Gastrocnemius medialis (tissue), 4 donors: ENCODE measurements around the gene ZSWIM1. TPM values are rescaled to one million over a fixed set of nuclear protein-coding genes. Genes with fewer than 3 reads are reported as not detected.

Experiments used
- ATAC-seq, 2 donors: fragments of 150-250 bp; one replicate each; pipeline ENCODE4 v1.9.1; 2016
- DNase-seq, 2 donors: peaks; one replicate each; pipeline ENCODE4 v3.0.0-alpha.2; 2019
- H3K27ac ChIP-seq, 4 donors: fragments of 200-600 bp; sonication (generic); 1 replicate in 1 of 4; 2 replicates in 3 of 4; pipeline ENCODE4 v1.5.1; 2016 to 2018; ENCODE audit warnings: mild to moderate bottlenecking in 2 of 4, moderate library complexity in 1 of 4
- H3K27me3 ChIP-seq, 3 donors: fragments of 200-600 bp; sonication (generic) in 2 of 3; 1 replicate in 1 of 3; 2 replicates in 2 of 3; pipeline versions ENCODE4 v1.5.1 to v1.6.0; 2016 to 2019; ENCODE audit warnings: mild to moderate bottlenecking in 1 of 3, moderate library complexity in 1 of 3
- H3K36me3 ChIP-seq, 2 donors: fragments of 200-600 bp; sonication (generic) in 1 of 2; one replicate each; pipeline ENCODE4 v1.5.1; 2017 to 2018
- H3K4me1 ChIP-seq, 2 donors: fragments of 200-600 bp; sonication (generic) in 1 of 2; one replicate each; pipeline ENCODE4 v1.5.1; 2016 to 2017; ENCODE audit warnings: mild to moderate bottlenecking in 2 of 2
- H3K4me3 ChIP-seq, 4 donors: fragments of 200-600 bp; sonication (generic) in 3 of 4; 1 replicate in 1 of 4; 2 replicates in 3 of 4; pipeline ENCODE4 v1.5.1; 2016 to 2019; ENCODE audit warnings: mild to moderate bottlenecking in 2 of 4
- H3K9me3 ChIP-seq, 3 donors: fragments of 200-600 bp; sonication (generic) in 2 of 3; 1 replicate in 1 of 3; 2 replicates in 2 of 3; pipeline ENCODE4 v1.5.1; 2016 to 2019
- POLR2A ChIP-seq, 2 donors: fragments of 450-650 bp; IDR thresholded peaks; one replicate each; pipeline ENCODE4 v1.6.1; 2017; ENCODE audit warnings: antibody characterized with exemption in 2 of 2, mild to moderate bottlenecking in 2 of 2, moderate library complexity in 2 of 2
- in situ Hi-C, 4 donors: fragments of 200-750 bp; cut with MboI; loops; one replicate each; pipeline versions ENCODE4 v1.15.0 to v1.8.0; 2017; ENCODE audit warnings: low sequenced_read_pairs in 4 of 4
- intact Hi-C: fragments of 100-400 bp; cut with DNase I; formaldehyde crosslinking; loops from one replicate; pipeline ENCODE4 v1.15.1; 2023; ENCODE audit warnings: low total_unique reads
- total RNA-seq, 4 donors: library from RNA; depleted of rRNA; stranded (reverse); fragments of >200 nt; gene quantifications; one replicate each; pipeline versions ENCODE4 v1.1.0 to v1.2.3, GENCODE V29; 2016
- TF ChIP-seq, protein P1 (sequence below), 5 experiments: fragments of 450-650 bp in 3 of 5; fragments of 200-600 bp in 2 of 5; sonication (generic) in 2 of 5; IDR thresholded peaks in 4 of 5; conservative IDR thresholded peaks in 1 of 5; 1 replicate in 4 of 5; 2 replicates in 1 of 5; pipeline ENCODE4 v1.5.1; 2016 to 2019; ENCODE audit warnings: antibody characterized with exemption in 5 of 5, mild to moderate bottlenecking in 3 of 5, moderate library complexity in 3 of 5

The ZSWIM1 gene
- total RNA-seq, 4 donors from 2014 or later: 5.7 to 8.5 (median 6.9) TPM

DNA sequence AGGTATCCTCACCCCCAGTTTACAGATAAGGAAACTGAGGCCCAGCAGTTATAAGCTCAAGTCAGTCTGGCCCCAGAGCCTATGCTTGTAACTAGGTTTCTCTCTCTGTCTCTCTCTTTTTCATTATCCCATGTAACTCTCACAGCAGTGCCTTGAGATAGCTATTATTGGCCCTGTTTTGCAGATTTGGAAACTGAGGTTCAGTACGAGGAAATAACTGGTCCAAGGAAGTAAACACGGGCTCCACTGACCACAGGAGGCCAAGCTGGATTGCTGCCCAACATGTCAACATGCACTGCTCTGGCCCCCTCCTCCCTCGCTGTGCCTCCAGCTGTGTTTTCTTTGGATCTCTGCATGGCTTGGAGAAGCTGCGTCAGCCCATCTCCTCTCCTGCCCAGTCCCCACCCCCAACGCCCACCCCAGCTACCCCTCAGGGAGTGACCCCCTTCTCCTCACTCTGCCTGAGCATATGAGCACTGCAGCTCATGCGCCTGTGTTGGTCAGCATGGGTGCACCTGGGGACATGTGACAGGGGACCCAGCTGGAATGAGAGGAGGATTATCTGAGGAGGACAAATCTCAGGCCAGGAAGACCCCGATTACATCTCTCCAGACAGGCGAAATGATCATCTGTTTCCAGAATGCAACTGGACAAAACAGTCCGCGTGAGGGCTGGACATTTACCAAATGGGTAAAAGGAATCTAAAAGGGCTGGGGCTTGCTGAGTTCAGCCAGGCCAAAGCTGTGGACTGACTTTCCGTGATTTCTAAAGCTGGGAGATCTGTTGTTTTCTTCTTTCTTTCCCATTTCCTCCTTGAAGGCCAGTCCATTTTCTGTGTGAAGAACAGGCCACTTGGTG is 38.7 kb downstream of the ZSWIM1 start:
- no peak for TF ChIP-seq POLR2A (IDR thresholded peaks at IDR 0.05)
- TF ChIP-seq, protein P1, sequence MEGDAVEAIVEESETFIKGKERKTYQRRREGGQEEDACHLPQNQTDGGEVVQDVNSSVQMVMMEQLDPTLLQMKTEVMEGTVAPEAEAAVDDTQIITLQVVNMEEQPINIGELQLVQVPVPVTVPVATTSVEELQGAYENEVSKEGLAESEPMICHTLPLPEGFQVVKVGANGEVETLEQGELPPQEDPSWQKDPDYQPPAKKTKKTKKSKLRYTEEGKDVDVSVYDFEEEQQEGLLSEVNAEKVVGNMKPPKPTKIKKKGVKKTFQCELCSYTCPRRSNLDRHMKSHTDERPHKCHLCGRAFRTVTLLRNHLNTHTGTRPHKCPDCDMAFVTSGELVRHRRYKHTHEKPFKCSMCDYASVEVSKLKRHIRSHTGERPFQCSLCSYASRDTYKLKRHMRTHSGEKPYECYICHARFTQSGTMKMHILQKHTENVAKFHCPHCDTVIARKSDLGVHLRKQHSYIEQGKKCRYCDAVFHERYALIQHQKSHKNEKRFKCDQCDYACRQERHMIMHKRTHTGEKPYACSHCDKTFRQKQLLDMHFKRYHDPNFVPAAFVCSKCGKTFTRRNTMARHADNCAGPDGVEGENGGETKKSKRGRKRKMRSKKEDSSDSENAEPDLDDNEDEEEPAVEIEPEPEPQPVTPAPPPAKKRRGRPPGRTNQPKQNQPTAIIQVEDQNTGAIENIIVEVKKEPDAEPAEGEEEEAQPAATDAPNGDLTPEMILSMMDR (IDR thresholded peaks at IDR 0.05 in 4 of 5, conservative IDR thresholded peaks at IDR 0.05 in 1 of 5): no peak
- no peaks in the 10 kb centered on the region for H3K27me3 ChIP-seq
- in situ Hi-C loops (no loop called here), intact Hi-C loops (no loop called here)
- no peaks in the 10 kb centered on the region for H3K9me3 ChIP-seq
- peak; percentile 62 to 73 for DNase-seq
- H3K4me3 ChIP-seq: no peak overlapping the region
- H3K4me1 ChIP-seq: peaks cover 11 to 29% of the 10 kb centered on the region in 2 donors
- peak overlapping the region; percentile 59 to 67 (median 64) for H3K27ac ChIP-seq
- no peaks in the 10 kb centered on the region for H3K36me3 ChIP-seq
- ATAC-seq: peak; percentile 35 to 55

DNA sequence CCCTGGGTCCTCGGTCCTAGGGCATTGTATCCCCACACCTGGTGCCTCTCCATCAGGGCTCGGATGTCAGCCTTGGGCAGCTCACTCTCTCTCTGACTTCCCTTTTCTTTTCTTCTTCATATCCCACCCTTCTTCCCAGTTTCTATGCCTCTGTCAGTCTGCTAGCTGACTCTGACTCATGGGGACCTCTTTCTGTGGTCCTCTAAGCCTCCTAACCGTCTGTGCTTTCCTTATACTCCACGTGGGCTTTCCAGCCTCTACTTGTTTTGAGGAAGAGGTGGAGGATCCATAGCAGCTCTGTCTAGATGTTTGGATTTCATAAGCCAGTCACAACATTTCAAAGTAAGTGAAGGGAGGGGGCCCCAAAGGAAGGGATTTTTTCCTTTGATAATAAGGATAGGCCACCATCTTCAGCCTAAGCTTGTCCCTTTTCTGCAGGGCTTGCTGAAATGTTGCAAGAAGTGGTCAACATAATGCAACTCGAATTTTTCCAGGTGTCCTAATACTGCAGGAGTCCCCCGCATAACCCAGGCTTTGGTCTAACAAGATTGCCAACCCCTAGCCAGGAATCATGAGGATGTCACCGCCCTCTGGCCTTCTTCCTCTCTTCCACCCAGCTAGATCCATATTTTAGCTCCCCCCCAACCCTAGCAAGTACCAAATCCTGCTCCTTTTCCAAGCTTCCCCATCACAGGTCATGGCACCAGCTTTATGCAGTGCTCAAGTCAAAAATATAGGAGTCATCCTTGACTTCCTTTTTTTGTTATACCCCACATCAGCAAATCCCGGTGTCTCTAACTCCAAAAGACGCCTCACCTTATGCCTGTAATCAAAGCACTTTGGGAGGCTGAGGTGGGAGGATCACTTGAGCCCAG is 39.7 kb downstream of the ZSWIM1 start:
- peaks cover 11 to 29% of the 10 kb centered on the region in 2 donors for H3K4me1 ChIP-seq
- in situ Hi-C loops: no loop called here

DNA sequence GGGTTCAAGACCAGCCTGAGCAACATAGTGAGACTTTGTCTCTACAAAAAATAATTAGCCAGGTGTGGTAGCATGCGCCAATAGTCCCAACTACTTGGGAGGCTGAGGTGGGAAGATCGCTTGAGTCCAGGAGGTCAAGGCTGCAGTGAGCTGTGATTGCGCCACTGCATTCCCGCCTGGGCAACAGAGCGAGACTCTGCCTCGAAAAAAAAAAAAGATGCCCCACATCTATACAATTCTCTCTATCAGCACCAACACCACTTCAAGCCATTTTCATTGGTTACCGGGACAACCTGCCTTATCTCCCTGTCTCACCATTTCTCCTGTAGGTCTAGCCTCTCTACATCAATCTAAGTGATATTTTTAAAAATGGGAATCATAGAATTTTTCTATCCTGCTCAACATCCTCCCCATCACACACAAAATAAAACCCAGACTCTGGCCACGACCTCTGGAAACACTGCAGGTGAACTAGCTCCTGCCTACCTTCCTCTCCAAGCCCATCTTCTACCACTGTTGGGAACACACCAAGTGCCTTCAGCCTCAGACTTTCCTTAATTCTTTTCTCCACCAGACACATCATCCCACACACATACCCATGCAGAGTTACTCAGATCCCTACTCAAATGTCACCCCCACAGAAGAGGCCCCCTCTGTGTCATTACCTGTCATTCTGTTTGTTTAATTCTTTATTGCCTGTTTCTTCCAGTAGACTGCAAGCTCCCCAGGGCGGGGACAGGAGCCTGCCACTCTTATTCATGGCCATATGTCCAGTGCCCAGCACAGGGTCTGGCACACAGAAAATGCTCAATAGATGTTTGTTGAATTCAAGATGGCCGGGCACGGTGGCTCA is 40.5 kb downstream of the ZSWIM1 start:
- in situ Hi-C loops: no loop called here
- Histone ChIP-seq H3K9me3 (no peaks in the 10 kb centered on the region), H3K4me1 (peaks cover 11 to 29% of the 10 kb centered on the region in 2 donors), H3K36me3 (no peaks in the 10 kb centered on the region), H3K27me3 (no peaks in the 10 kb centered on the region), H3K27ac (peak overlapping the region in 1 of 4 donors; percentile 67), H3K4me3 (no peak overlapping the region)
- no peak for ATAC-seq
- no peak for DNase-seq
- intact Hi-C loops: no loop called here
- no peak for TF ChIP-seq POLR2A (IDR thresholded peaks at IDR 0.05)
- TF ChIP-seq, protein P1 (IDR thresholded peaks at IDR 0.05 in 4 of 5, conservative IDR thresholded peaks at IDR 0.05 in 1 of 5): no peak

More for the DNA sequence above, 39.7 kb downstream of the ZSWIM1 start:
- intact Hi-C loops: no loop called here
- H3K27ac ChIP-seq: peak overlapping the region; percentile 59 to 67 (median 64)
- H3K9me3 ChIP-seq: no peaks in the 10 kb centered on the region
- DNase-seq (no peak), ATAC-seq (no peak)
- H3K36me3 ChIP-seq: no peaks in the 10 kb centered on the region
- TF ChIP-seq, protein P1 (IDR thresholded peaks at IDR 0.05 in 4 of 5, conservative IDR thresholded peaks at IDR 0.05 in 1 of 5): no peak
- TF ChIP-seq POLR2A (IDR thresholded peaks at IDR 0.05): no peak
- no peak overlapping the region for H3K4me3 ChIP-seq
- H3K27me3 ChIP-seq: no peaks in the 10 kb centered on the region
